GM23338 (cell line): ENCODE measurements around the gene SLC25A12.

Source experiments
- CTCF ChIP-seq, 2 experiments: fragments of 200-600 bp in 1 of 2; sonication (generic) in 1 of 2; conservative IDR thresholded peaks; 2 replicates each; pipeline versions ENCODE4 v1.5.1 to v1.6.1; 2016 to 2017; ENCODE audit warnings: antibody characterized with exemption in 2 of 2, low read depth in 2 of 2, mild to moderate bottlenecking in 2 of 2, moderate library complexity in 1 of 2
- EZH2 ChIP-seq: fragments of 200-600 bp; sonication (generic); IDR thresholded peaks from one replicate; pipeline ENCODE4 v1.8.0; 2017; ENCODE audit warnings: antibody characterized with exemption, mild to moderate bottlenecking, low read depth; ENCODE audit not compliant: unreplicated experiment
- EZH2phosphoT487 ChIP-seq: fragments of 200-600 bp; sonication (generic); IDR thresholded peaks from one replicate; pipeline ENCODE4 v1.8.1; 2018; ENCODE audit warnings: antibody characterized with exemption; ENCODE audit not compliant: unreplicated experiment
- NANOG ChIP-seq: IDR thresholded peaks from 2 replicates; pipeline ENCODE4 v1.6.1; 2016; ENCODE audit warnings: antibody characterized with exemption, borderline replicate concordance
- POLR2AphosphoS5 ChIP-seq: IDR thresholded peaks from 2 replicates; pipeline ENCODE4 v1.6.1; 2016; ENCODE audit warnings: antibody characterized with exemption, low read depth
- REST ChIP-seq: IDR thresholded peaks from one replicate; pipeline ENCODE4 v1.6.1; 2018; ENCODE audit warnings: antibody characterized with exemption; ENCODE audit not compliant: unreplicated experiment
- ZNF114 ChIP-seq: fragments of 250-450 bp; sonication (Bioruptor Pico); IDR thresholded peaks from 2 replicates; pipeline ENCODE4 v1.5.0; 2020; ENCODE audit warnings: mild to moderate bottlenecking, moderate library complexity
- ZNF331 ChIP-seq: fragments of 250-450 bp; sonication (Bioruptor Pico); IDR thresholded peaks from 2 replicates; pipeline ENCODE4 v1.5.0; 2020; ENCODE audit warnings: low read depth, mild to moderate bottlenecking, moderate library complexity

DNA sequence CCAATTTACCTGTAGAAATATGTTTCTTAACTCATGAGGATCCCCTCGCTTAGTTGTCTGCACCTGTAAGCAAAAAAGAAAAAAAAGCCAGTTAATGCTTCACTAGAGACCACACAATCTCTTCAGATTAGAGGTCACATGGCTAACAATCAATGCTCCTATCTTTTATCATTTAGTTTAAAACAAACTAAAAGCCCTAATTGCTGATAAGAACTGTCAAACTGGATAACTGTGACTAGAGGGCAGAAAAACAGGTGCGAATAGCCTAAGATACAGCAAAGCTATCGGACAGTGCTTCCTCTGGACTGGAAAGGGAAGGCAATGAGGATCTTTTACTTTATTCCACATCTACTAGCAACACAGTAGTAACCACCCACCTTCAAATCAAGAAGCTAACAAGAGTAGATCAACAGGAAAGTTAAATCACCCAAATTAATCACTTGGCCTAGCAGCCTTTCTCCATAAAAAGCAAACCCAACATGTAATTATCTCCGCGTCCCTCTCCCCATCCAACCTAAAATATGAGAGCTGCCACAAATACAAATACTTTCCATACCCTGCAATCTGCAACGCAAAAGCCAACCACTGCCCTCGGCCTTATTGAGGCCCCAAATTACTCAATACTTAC is 734 bp downstream of the SLC25A12 start:
- TF ChIP-seq EZH2phosphoT487 (no peak), CTCF (conservative IDR thresholded peaks at IDR 0.05; ENCODE audit: low read depth in 2 of 2) (no peak), NANOG (no peak), POLR2AphosphoS5 (no peak), EZH2 (no peak), ZNF331 (CRISPR knock-in tag) (no peak), REST (no peak), ZNF114 (CRISPR knock-in tag) (no peak)
